IMR-90 (cell line): ENCODE data around the gene WDR45B. TPM values are rescaled to one million over a fixed set of nuclear protein-coding genes. Genes with fewer than 3 reads are reported as not detected.
"Not testable (repeated sequence)": the region's sequence is repeated elsewhere in the genome, so short reads cannot be mapped to it uniquely, and the experiment has no call there.

Experiments
- ATAC-seq: fragments of 200-7000 bp; cut with Tn5 transposase; 2 replicates; pipeline ENCODE4 v1.9.1; 2020; ENCODE audit warnings: low read depth, mild to moderate bottlenecking, moderate library complexity
- BruUV-seq: library from RNA; stranded (reverse); fragments of 400-500 nt; replicated peaks from 2 replicates; lab custom pipeline; 2021; lab: Mats Ljungman, UMichigan
- CTCF ChIA-PET: fragments of 300-600 bp; formaldehyde crosslinking; extraction: SDS; loops from one replicate; lab custom pipeline; 2021; ENCODE audit warnings: antibody characterized with exemption; lab: Yijun Ruan, JAX
- POLR2A ChIA-PET: fragments of 300-600 bp; sonication (Branson Sonifier 250); formaldehyde crosslinking; loops from one replicate; lab custom pipeline; 2022; ENCODE audit warnings: antibody characterized with exemption; ENCODE audit not compliant: unreplicated experiment; lab: Charles Lee
- DNase-seq: peaks from one replicate; pipeline ENCODE4 v3.0.0; 2013
- H2AFZ ChIP-seq: replicated peaks from 2 replicates; pipeline ENCODE3; 2013; ENCODE audit warnings: low read length, mild to moderate bottlenecking; ENCODE audit not compliant: poor library complexity
- H2AK5ac ChIP-seq: 2 replicates; pipeline ENCODE4 v1.6.1; 2013; ENCODE audit warnings: low read depth, low read length, inconsistent platforms
- H2AK9ac ChIP-seq: replicated peaks from 2 replicates; pipeline ENCODE3; 2013; ENCODE audit warnings: mild to moderate bottlenecking, low read depth, low read length, moderate library complexity; ENCODE audit not compliant: poor library complexity
- H2BK120ac ChIP-seq: 2 replicates; pipeline ENCODE4 v1.6.1; 2013; ENCODE audit warnings: low read depth, low read length, inconsistent platforms
- H2BK15ac ChIP-seq: 3 replicates; pipeline ENCODE4 v1.6.1; 2013; ENCODE audit warnings: low read depth, low read length, inconsistent platforms
- H2BK20ac ChIP-seq: 2 replicates; pipeline ENCODE4 v1.6.1; 2013; ENCODE audit warnings: low read depth, mild to moderate bottlenecking, inconsistent platforms, low read length, moderate library complexity
- H2BK5ac ChIP-seq: 2 replicates; pipeline ENCODE4 v1.6.1; 2013; ENCODE audit warnings: mild to moderate bottlenecking, low read depth, low read length, inconsistent platforms; ENCODE audit not compliant: poor library complexity, severe bottlenecking
- H3K14ac ChIP-seq: replicated peaks from 2 replicates; pipeline ENCODE4 v1.6.1; 2013; ENCODE audit warnings: low read depth, low read length, inconsistent platforms
- H3K18ac ChIP-seq: 2 replicates; pipeline ENCODE4 v1.6.1; 2013; ENCODE audit warnings: low read depth, low read length, control low read depth
- H3K23ac ChIP-seq: 2 replicates; pipeline ENCODE4 v1.6.1; 2013; ENCODE audit warnings: low read depth, low read length, inconsistent platforms
- H3K27ac ChIP-seq: 2 replicates; pipeline ENCODE4 v1.5.1; 2013; ENCODE audit warnings: mild to moderate bottlenecking, control low read depth, low read length; ENCODE audit not compliant: insufficient read depth
- H3K27me3 ChIP-seq: 2 replicates; pipeline ENCODE4 v1.6.1; 2013; ENCODE audit warnings: low read length; ENCODE audit not compliant: control insufficient read depth, insufficient read depth
- H3K36me3 ChIP-seq: 2 replicates; pipeline ENCODE4 v1.6.1; 2013; ENCODE audit warnings: low read length, mixed read lengths; ENCODE audit not compliant: control insufficient read depth, insufficient read depth
- H3K4ac ChIP-seq: 2 replicates; pipeline ENCODE4 v1.6.1; 2013; ENCODE audit warnings: low read depth, low read length, inconsistent platforms
- H3K4me1 ChIP-seq: 2 replicates; pipeline ENCODE4 v1.6.1; 2013; ENCODE audit warnings: low read length, mixed read lengths; ENCODE audit not compliant: control insufficient read depth, insufficient read depth
- H3K4me2 ChIP-seq: 2 replicates; pipeline ENCODE4 v1.6.1; 2013; ENCODE audit warnings: low read depth, mild to moderate bottlenecking, control low read depth, low read length, moderate library complexity
- H3K4me3 ChIP-seq: 2 replicates; pipeline ENCODE4 v1.5.1; 2013; ENCODE audit warnings: low read depth, mild to moderate bottlenecking, control low read depth, low read length, moderate library complexity; ENCODE audit not compliant: insufficient read depth
- H3K56ac ChIP-seq: 2 replicates; pipeline ENCODE4 v1.6.1; 2013; ENCODE audit warnings: low read length, inconsistent platforms; ENCODE audit not compliant: insufficient read depth; ENCODE audit errors: extremely low read depth
- H3K79me1 ChIP-seq, 2 experiments: 2 replicates each; pipeline ENCODE4 v1.6.1; 2013; ENCODE audit warnings: low read length in 2 of 2, inconsistent platforms in 1 of 2, low read depth in 1 of 2
- H3K9ac ChIP-seq: 2 replicates; pipeline ENCODE4 v1.6.1; 2013; ENCODE audit warnings: low read depth, low read length, control low read depth
- H3K9me1 ChIP-seq: 2 replicates; pipeline ENCODE4 v1.6.1; 2013; ENCODE audit warnings: low read length, inconsistent platforms; ENCODE audit not compliant: insufficient read depth
- H3K9me3 ChIP-seq: 2 replicates; pipeline ENCODE4 v1.6.1; 2013; ENCODE audit warnings: low read length; ENCODE audit not compliant: control insufficient read depth, insufficient read depth
- H4K20me1 ChIP-seq: 2 replicates; pipeline ENCODE4 v1.6.1; 2013; ENCODE audit warnings: low read length, inconsistent platforms; ENCODE audit not compliant: insufficient read depth
- H4K5ac ChIP-seq: 2 replicates; pipeline ENCODE4 v1.6.1; 2013; ENCODE audit warnings: mild to moderate bottlenecking, low read depth, low read length, control low read depth
- H4K8ac ChIP-seq, 2 experiments: 2 replicates each; pipeline ENCODE4 v1.6.1; 2013; ENCODE audit warnings: low read depth in 2 of 2, low read length in 2 of 2, control low read depth in 1 of 2, inconsistent platforms in 1 of 2
- H4K91ac ChIP-seq: 2 replicates; pipeline ENCODE4 v1.6.1; 2013; ENCODE audit warnings: low read depth, low read length, inconsistent platforms; ENCODE audit not compliant: insufficient read depth
- WGBS, 2 experiments: methylation state at CpG; one replicate each; pipeline versions ENCODE4 v1.1.5 to v1.1.7; 2013; ENCODE audit warnings: missing lambda C conversion rate in 2 of 2; ENCODE audit not compliant: insufficient read length in 1 of 2; ENCODE audit errors: extremely low coverage in 2 of 2; 5-methylcytosine and 5-hydroxymethylcytosine counted together
- dilution Hi-C: fragments of 300-500 bp; cut with HindIII; formaldehyde crosslinking; loops from one replicate; pipeline ENCODE4 v1.14.3; 2018; ENCODE audit warnings: low sequenced_read_pairs; ENCODE audit not compliant: unreplicated experiment
- in situ Hi-C: fragments of 300-500 bp; cut with MboI; formaldehyde crosslinking; loops from 3 replicates; pipeline ENCODE4 v1.14.3; 2019; ENCODE audit warnings: low sequenced_read_pairs, inconsistent platforms, mixed read lengths
- intact Hi-C: fragments of 100-400 bp; cut with micrococcal nuclease; formaldehyde crosslinking; loops from 2 replicates; pipeline ENCODE4 v1.10.0; 2022
- polyA plus RNA-seq, 3 experiments: library from polyadenylated mRNA; depleted of rRNA; stranded (reverse); fragments of >200 nt; gene quantifications; 2 replicates each; pipeline ENCODE4 v1.2.3, GENCODE V29; 2012; ENCODE audit warnings: low replicate concordance in 1 of 3
- total RNA-seq: library from RNA; depleted of rRNA; stranded (reverse); fragments of >200 nt; gene quantifications from 2 replicates; pipeline ENCODE4 v1.2.3, GENCODE V29; 2012

The WDR45B gene
- total and polyA plus RNA-seq, 2 of the 4 experiments (the other 2 are of a cell fraction) = 98.2 to 110 TPM

DNA sequence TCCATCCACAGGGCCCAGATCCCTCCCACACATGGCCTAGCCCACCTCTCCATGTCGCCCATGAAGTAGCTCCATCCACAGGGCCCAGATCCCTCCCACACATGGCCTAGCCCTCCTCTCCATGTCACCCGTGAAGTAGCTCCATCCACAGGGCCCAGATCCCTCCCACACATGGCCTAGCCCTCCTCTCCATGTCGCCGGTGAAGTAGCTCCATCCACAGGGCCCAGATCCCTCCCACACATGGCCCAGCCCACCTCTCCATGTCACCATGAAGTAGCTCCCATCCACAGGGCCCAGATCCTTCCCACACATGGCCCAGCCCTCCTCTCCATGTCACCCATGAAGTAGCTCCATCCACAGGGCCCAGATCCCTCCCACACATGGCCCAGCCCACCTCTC lies 68.3 kb downstream of the WDR45B start:
- H3K9ac ChIP-seq, H3K4me1 ChIP-seq, H3K56ac ChIP-seq, H3K9me3 ChIP-seq, DNase-seq, BruUV-seq, H3K27me3 ChIP-seq, H2AK9ac ChIP-seq, H3K14ac ChIP-seq, H3K4me3 ChIP-seq, H4K5ac ChIP-seq, H3K23ac ChIP-seq, dilution Hi-C loops, H3K4me2 ChIP-seq, H2BK120ac ChIP-seq, H2BK15ac ChIP-seq, in situ Hi-C loops, H3K4ac ChIP-seq, ATAC-seq, H3K18ac ChIP-seq, H3K27ac ChIP-seq, H2AK5ac ChIP-seq, H4K91ac ChIP-seq, intact Hi-C loops, CTCF ChIA-PET, H2BK5ac ChIP-seq, POLR2A ChIA-PET, H4K8ac ChIP-seq, H2BK20ac ChIP-seq, H2AFZ ChIP-seq, H3K9me1 ChIP-seq: not testable (repeated sequence)
- peaks cover 31% of the 10 kb centered on the region for H3K36me3 ChIP-seq
- H4K20me1 ChIP-seq = peaks cover 18% of the 10 kb centered on the region
- H3K79me1 ChIP-seq = peaks cover 19 to 50% of the 10 kb centered on the region in 2 experiments
- 100% methylated on average over 3 of the region's 4 CpGs; no CpG with 5 or more reads in 1 of the 2 experiments for WGBS, 2 experiments
